ENCODE measurements around the gene NSUN2.

NSUN2 gene

GRCh38 chr5:6568383-6568782, 64.5 kb downstream of the NSUN2 start:
- Histone ChIP-seq H3K27ac (ENCODE audit: low read length) (no peak overlapping the region), H3K4me3 (ENCODE audit: low read length) (no peak overlapping the region), H3K9me3 (ENCODE audit: control insufficient read depth, low read depth, low read length) (no peaks in the 10 kb centered on the region), H3K4me1 (ENCODE audit: control insufficient read depth, low read depth, low read length) (no peaks in the 10 kb centered on the region), H3K27me3 (ENCODE audit: control insufficient read depth, insufficient read depth, low read length) (no peaks in the 10 kb centered on the region), H3K36me3 (ENCODE audit: control insufficient read depth, low read depth, low read length) (no peaks in the 10 kb centered on the region), H3K9ac (ENCODE audit: low read length) (no peak overlapping the region)

- no peak overlapping the region for H3K9ac ChIP-seq (ENCODE audit: low read length)
- H3K27me3 ChIP-seq (ENCODE audit: control insufficient read depth, insufficient read depth, low read length) = no peaks in the 10 kb centered on the region
- H3K27ac ChIP-seq (ENCODE audit: low read length) = no peak overlapping the region
- H3K36me3 ChIP-seq (ENCODE audit: control insufficient read depth, low read depth, low read length) = no peaks in the 10 kb centered on the region
- H3K4me3 ChIP-seq (ENCODE audit: low read length) = no peak overlapping the region
- H3K9me3 ChIP-seq (ENCODE audit: control insufficient read depth, low read depth, low read length) = no peaks in the 10 kb centered on the region
- H3K4me1 ChIP-seq (ENCODE audit: control insufficient read depth, low read depth, low read length) = no peaks in the 10 kb centered on the region
Observed at GRCh38 chr5:6567835-6568234, 65.0 kb downstream of the NSUN2 start.

- no peaks in the 10 kb centered on the region for H3K4me1 ChIP-seq (ENCODE audit: control insufficient read depth, low read depth, low read length)
- H3K27ac ChIP-seq (ENCODE audit: low read length) = no peak overlapping the region
- H3K9me3 ChIP-seq (ENCODE audit: control insufficient read depth, low read depth, low read length) = no peaks in the 10 kb centered on the region
- no peaks in the 10 kb centered on the region for H3K27me3 ChIP-seq (ENCODE audit: control insufficient read depth, insufficient read depth, low read length)
- no peak overlapping the region for H3K9ac ChIP-seq (ENCODE audit: low read length)
- no peak overlapping the region for H3K4me3 ChIP-seq (ENCODE audit: low read length)
- no peaks in the 10 kb centered on the region for H3K36me3 ChIP-seq (ENCODE audit: control insufficient read depth, low read depth, low read length)
Observed at GRCh38 chr5:6567068-6567467, 65.8 kb downstream of the NSUN2 start.

- Histone ChIP-seq H3K4me3 (ENCODE audit: low read length) (no peak overlapping the region), H3K4me1 (ENCODE audit: control insufficient read depth, low read depth, low read length) (no peaks in the 10 kb centered on the region), H3K27me3 (ENCODE audit: control insufficient read depth, insufficient read depth, low read length) (no peaks in the 10 kb centered on the region), H3K27ac (ENCODE audit: low read length) (no peak overlapping the region), H3K36me3 (ENCODE audit: control insufficient read depth, low read depth, low read length) (no peaks in the 10 kb centered on the region), H3K9me3 (ENCODE audit: control insufficient read depth, low read depth, low read length) (no peaks in the 10 kb centered on the region), H3K9ac (ENCODE audit: low read length) (no peak overlapping the region)
Observed at GRCh38 chr5:6565492-6565891, 67.4 kb downstream of the NSUN2 start.

- no peaks in the 10 kb centered on the region for H3K4me1 ChIP-seq (ENCODE audit: control insufficient read depth, low read depth, low read length)
- H3K27me3 ChIP-seq (ENCODE audit: control insufficient read depth, insufficient read depth, low read length) = no peaks in the 10 kb centered on the region
- no peak overlapping the region for H3K27ac ChIP-seq (ENCODE audit: low read length)
- no peak overlapping the region for H3K4me3 ChIP-seq (ENCODE audit: low read length)
- peaks cover 10% of the 10 kb centered on the region for H3K9me3 ChIP-seq (ENCODE audit: control insufficient read depth, low read depth, low read length)
- no peaks in the 10 kb centered on the region for H3K36me3 ChIP-seq (ENCODE audit: control insufficient read depth, low read depth, low read length)
- H3K9ac ChIP-seq (ENCODE audit: low read length) = no peak overlapping the region
Observed at GRCh38 chr5:6557807-6558575, 74.9 kb downstream of the NSUN2 start.

GRCh38 chr5:6556802-6557102, 76.1 kb downstream of the NSUN2 start:
- no peaks in the 10 kb centered on the region for H3K27me3 ChIP-seq (ENCODE audit: control insufficient read depth, insufficient read depth, low read length)

GRCh38 chr5:6556089-6556801, 76.6 kb downstream of the NSUN2 start:
- Histone ChIP-seq H3K36me3 (ENCODE audit: control insufficient read depth, low read depth, low read length) (no peaks in the 10 kb centered on the region), H3K9ac (ENCODE audit: low read length) (no peak overlapping the region), H3K27ac (ENCODE audit: low read length) (no peak overlapping the region), H3K4me1 (ENCODE audit: control insufficient read depth, low read depth, low read length) (no peaks in the 10 kb centered on the region), H3K9me3 (ENCODE audit: control insufficient read depth, low read depth, low read length) (peaks cover 10% of the 10 kb centered on the region), H3K27me3 (ENCODE audit: control insufficient read depth, insufficient read depth, low read length) (no peaks in the 10 kb centered on the region), H3K4me3 (ENCODE audit: low read length) (no peak overlapping the region)

More at GRCh38 chr5:6556802-6557102, 76.1 kb downstream of the NSUN2 start:
- no peaks in the 10 kb centered on the region for H3K4me1 ChIP-seq (ENCODE audit: control insufficient read depth, low read depth, low read length)
- peaks cover 10% of the 10 kb centered on the region for H3K9me3 ChIP-seq (ENCODE audit: control insufficient read depth, low read depth, low read length)
- H3K36me3 ChIP-seq (ENCODE audit: control insufficient read depth, low read depth, low read length) = no peaks in the 10 kb centered on the region
- no peak overlapping the region for H3K27ac ChIP-seq (ENCODE audit: low read length)
- H3K9ac ChIP-seq (ENCODE audit: low read length) = no peak overlapping the region
- H3K4me3 ChIP-seq (ENCODE audit: low read length) = no peak overlapping the region

GRCh38 chr5:6554812-6555211, 78.0 kb downstream of the NSUN2 start:
- peaks cover 10% of the 10 kb centered on the region for H3K9me3 ChIP-seq (ENCODE audit: control insufficient read depth, low read depth, low read length)
- H3K27ac ChIP-seq (ENCODE audit: low read length) = no peak overlapping the region
- H3K9ac ChIP-seq (ENCODE audit: low read length) = no peak overlapping the region
- no peaks in the 10 kb centered on the region for H3K27me3 ChIP-seq (ENCODE audit: control insufficient read depth, insufficient read depth, low read length)
- H3K36me3 ChIP-seq (ENCODE audit: control insufficient read depth, low read depth, low read length) = no peaks in the 10 kb centered on the region
- H3K4me1 ChIP-seq (ENCODE audit: control insufficient read depth, low read depth, low read length) = no peaks in the 10 kb centered on the region
- no peak overlapping the region for H3K4me3 ChIP-seq (ENCODE audit: low read length)

GRCh38 chr5:6553972-6554371, 78.9 kb downstream of the NSUN2 start:
- H3K9me3 ChIP-seq (ENCODE audit: control insufficient read depth, low read depth, low read length) = peaks cover 10% of the 10 kb centered on the region
- no peaks in the 10 kb centered on the region for H3K4me1 ChIP-seq (ENCODE audit: control insufficient read depth, low read depth, low read length)
- no peaks in the 10 kb centered on the region for H3K36me3 ChIP-seq (ENCODE audit: control insufficient read depth, low read depth, low read length)
- no peak overlapping the region for H3K4me3 ChIP-seq (ENCODE audit: low read length)
- no peaks in the 10 kb centered on the region for H3K27me3 ChIP-seq (ENCODE audit: control insufficient read depth, insufficient read depth, low read length)
- H3K9ac ChIP-seq (ENCODE audit: low read length) = no peak overlapping the region
- no peak overlapping the region for H3K27ac ChIP-seq (ENCODE audit: low read length)

- Histone ChIP-seq H3K27ac (ENCODE audit: low read length) (no peak overlapping the region), H3K9me3 (ENCODE audit: control insufficient read depth, low read depth, low read length) (no peaks in the 10 kb centered on the region), H3K36me3 (ENCODE audit: control insufficient read depth, low read depth, low read length) (no peaks in the 10 kb centered on the region), H3K4me3 (ENCODE audit: low read length) (no peak overlapping the region), H3K4me1 (ENCODE audit: control insufficient read depth, low read depth, low read length) (no peaks in the 10 kb centered on the region), H3K27me3 (ENCODE audit: control insufficient read depth, insufficient read depth, low read length) (no peaks in the 10 kb centered on the region), H3K9ac (ENCODE audit: low read length) (no peak overlapping the region)
Observed at GRCh38 chr5:6552612-6553011, 80.2 kb downstream of the NSUN2 start.

- Histone ChIP-seq H3K4me1 (ENCODE audit: control insufficient read depth, low read depth, low read length) (no peaks in the 10 kb centered on the region), H3K27me3 (ENCODE audit: control insufficient read depth, insufficient read depth, low read length) (no peaks in the 10 kb centered on the region), H3K27ac (ENCODE audit: low read length) (no peak overlapping the region), H3K4me3 (ENCODE audit: low read length) (no peak overlapping the region), H3K36me3 (ENCODE audit: control insufficient read depth, low read depth, low read length) (no peaks in the 10 kb centered on the region), H3K9ac (ENCODE audit: low read length) (no peak overlapping the region), H3K9me3 (ENCODE audit: control insufficient read depth, low read depth, low read length) (no peaks in the 10 kb centered on the region)
Observed at GRCh38 chr5:6551955-6552313, 80.9 kb downstream of the NSUN2 start.
